ENCODE measurements around the gene SMARCA4. TPM values are rescaled to one million over a fixed set of nuclear protein-coding genes. Genes with fewer than 3 reads are reported as not detected.

SMARCA4 gene
- total RNA-seq, 1 experiment from 2014 or later, result 261 TPM

- no peak overlapping the region for H2BK12ac ChIP-seq (ENCODE audit: insufficient read length, low read depth, low read length)
- H3K4me2 ChIP-seq (ENCODE audit: insufficient read depth, insufficient read length, low read length), result no peak overlapping the region
- no peaks in the 10 kb centered on the region for H3K79me2 ChIP-seq (ENCODE audit: insufficient read depth, low read length)
- Mint-ChIP-seq H3K36me3 (ENCODE audit: insufficient read depth in 1 of 3, low read depth in 3 of 3) (peaks cover 54 to 95% (median 86%) of the 10 kb centered on the region in 3 experiments), H3K4me3 (no peak overlapping the region), H3K9me3 (no peaks in the 10 kb centered on the region; a peak in 1 of 5 replicates), H3K27me3 (ENCODE audit: low read depth) (no peaks in the 10 kb centered on the region), H3K27ac (no peak overlapping the region), H3K4me1 (no peaks in the 10 kb centered on the region)
- H3K14ac ChIP-seq (ENCODE audit: insufficient read depth, low read length), result no peak overlapping the region
- H3T11ph ChIP-seq (ENCODE audit: low read length), result no peak overlapping the region
- no peak overlapping the region for H2BK5ac ChIP-seq (ENCODE audit: insufficient read length, low read length)
- no CpG with 5 or more reads among the region's 4 CpGs for WGBS (ENCODE audit: extremely low coverage, insufficient read length, low lambda C conversion rate)
- no peaks in the 10 kb centered on the region for H4K20me1 ChIP-seq (ENCODE audit: control insufficient read depth, insufficient read depth, insufficient read length)
- H3K27me3 ChIP-seq (ENCODE audit: insufficient read depth, low read length), result no peaks in the 10 kb centered on the region
- H3K9ac ChIP-seq (ENCODE audit: extremely low read depth, insufficient read length, low read length), result no peak overlapping the region
- no peak overlapping the region for H3K23ac ChIP-seq (ENCODE audit: insufficient read length, low read depth, low read length)
- H3K4ac ChIP-seq (ENCODE audit: low read depth, low read length), result no peak overlapping the region
- H2BK120ac ChIP-seq (ENCODE audit: low read depth, low read length, poor library complexity, severe bottlenecking), result no peak overlapping the region
- no peak overlapping the region for H2AK5ac ChIP-seq (ENCODE audit: insufficient read length, low read length)
- H3K27ac ChIP-seq (ENCODE audit: insufficient read length, low read depth, low read length), result no peak overlapping the region
- no peaks in the 10 kb centered on the region for H3K23me2 ChIP-seq (ENCODE audit: insufficient read length, low read depth, low read length, poor library complexity, severe bottlenecking)
- no peak for DNase-seq
- H2BK15ac ChIP-seq (ENCODE audit: low read depth, low read length), result no peak overlapping the region
- no peak overlapping the region for H4K5ac ChIP-seq (ENCODE audit: insufficient read length, low read depth, low read length)
- H3K56ac ChIP-seq (ENCODE audit: insufficient read length, low read depth, low read length), result no peak overlapping the region
- H3K4me1 ChIP-seq (ENCODE audit: insufficient read depth, low read length), result no peaks in the 10 kb centered on the region
- H3K18ac ChIP-seq (ENCODE audit: insufficient read length, low read depth, low read length), result no peak overlapping the region
- no peak overlapping the region for H2AFZ ChIP-seq (ENCODE audit: low read length)
- no peak for TF ChIP-seq CTCF (conservative IDR thresholded peaks at IDR 0.05)
- H3K9me3 ChIP-seq (ENCODE audit: control insufficient read depth, low read depth, low read length), result no peaks in the 10 kb centered on the region
- H4K91ac ChIP-seq (ENCODE audit: insufficient read length, low read depth, low read length), result no peak overlapping the region
- H3K79me1 ChIP-seq (ENCODE audit: insufficient read depth, low read depth, low read length, poor library complexity, severe bottlenecking), result no peaks in the 10 kb centered on the region
- no peak overlapping the region for H4K8ac ChIP-seq (replicated peaks; ENCODE audit: insufficient read length, low read depth, low read length)
- H2BK20ac ChIP-seq (ENCODE audit: low read depth, low read length, poor library complexity, severe bottlenecking), result no peak overlapping the region
Observed at GRCh38 chr19:11028146-11028545, 67.3 kb downstream of the SMARCA4 start.
